ENCODE data around the gene HCN3. TPM values are rescaled to one million over a fixed set of nuclear protein-coding genes. Genes with fewer than 3 reads are reported as not detected.

HCN3 gene
- total and polyA plus RNA-seq, 9 donors = 0.69 to 7.1 (median 2.9) TPM

GRCh38 chr1:155322571-155322952, 45.3 kb downstream of the HCN3 start:
- H3K4me1 ChIP-seq (ENCODE audit: insufficient read depth) = peaks cover 7% of the 10 kb centered on the region
- H3K27me3 ChIP-seq = no peaks in the 10 kb centered on the region
- TF ChIP-seq POLR2A (IDR thresholded peaks at IDR 0.05) = no peak
- TF ChIP-seq EP300 (IDR thresholded peaks at IDR 0.05) = no peak
- no peak for TF ChIP-seq CTCF (IDR thresholded peaks at IDR 0.05)
- H3K27ac ChIP-seq = peak overlapping the region; percentile 94 to 96
- H3K9me3 ChIP-seq = no peaks in the 10 kb centered on the region
- 1% methylated on average over 23 to 28 of the region's 28 CpGs for WGBS, 3 donors
- peak overlapping the region; percentile 74 for H3K4me3 ChIP-seq
- DNase-seq = peak in 4 of 5 donors; percentile 51 to 71 (median 66)
- H3K36me3 ChIP-seq = no peaks in the 10 kb centered on the region
- intact Hi-C loops (cut with DNase I) = loop anchor here (5.0 to 10.0 kb wide), 6 partner anchors 45 to 148 kb away; partner anchors contain the start of genes HCN3 (in 3 of the 4), ENTREP3 (in 2 of the 4), KRTCAP2 (in 1 of the 4) and MTX1 (in 1 of the 4)

GRCh38 chr1:155322953-155323728, 45.9 kb downstream of the HCN3 start:
- intact Hi-C loops (cut with DNase I) = loop anchor here (5.0 to 10.0 kb wide), 6 partner anchors 46 to 148 kb away; partner anchors contain the start of genes HCN3 (in 3 of the 4), ENTREP3 (in 2 of the 4), KRTCAP2 (in 1 of the 4) and MTX1 (in 1 of the 4)
- no peaks in the 10 kb centered on the region for H3K36me3 ChIP-seq
- 1% methylated on average over 23 to 58 of the region's 58 CpGs for WGBS, 3 donors
- TF ChIP-seq CTCF (IDR thresholded peaks at IDR 0.05) (peak; percentile 96 to 97 (median 97)), POLR2A (IDR thresholded peaks at IDR 0.05) (peak; percentile 46), EP300 (IDR thresholded peaks at IDR 0.05) (peak; percentile 8)
- peak overlapping the region; percentile 74 for H3K4me3 ChIP-seq
- peak; percentile 86 to 93 (median 91) for DNase-seq
- H3K27me3 ChIP-seq = no peaks in the 10 kb centered on the region
- peaks cover 7% of the 10 kb centered on the region for H3K4me1 ChIP-seq (ENCODE audit: insufficient read depth)
- peak overlapping the region; percentile 94 to 96 for H3K27ac ChIP-seq
- no peaks in the 10 kb centered on the region for H3K9me3 ChIP-seq

DNA sequence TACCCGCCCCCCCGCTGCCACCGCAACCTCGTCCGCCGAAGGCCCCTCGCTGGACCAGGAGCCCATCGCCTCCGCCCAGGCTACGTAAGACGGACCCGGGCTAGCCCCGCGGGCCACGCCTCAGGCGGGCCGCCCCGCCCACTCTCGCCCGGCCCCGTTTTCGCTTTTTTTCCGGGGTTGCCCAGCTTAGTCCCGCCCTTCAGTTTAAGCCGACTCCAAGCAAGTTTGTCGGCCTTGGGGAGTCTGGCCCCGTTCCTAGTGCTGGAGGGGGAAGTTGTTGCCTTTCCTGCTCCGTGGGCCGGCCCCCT, 46.4 kb downstream of the HCN3 start:
- WGBS, 3 donors = 0 to 1% (median 0%) methylated on average over 21 to 29 of the region's 29 CpGs
- peak; percentile 90 to 94 (median 93) for DNase-seq
- TF ChIP-seq POLR2A (IDR thresholded peaks at IDR 0.05) (no peak), EP300 (IDR thresholded peaks at IDR 0.05) (no peak), CTCF (IDR thresholded peaks at IDR 0.05) (no peak)
- Histone ChIP-seq H3K27me3 (no peaks in the 10 kb centered on the region), H3K36me3 (no peaks in the 10 kb centered on the region), H3K4me3 (peak overlapping the region; percentile 74), H3K27ac (peak overlapping the region; percentile 94 to 96), H3K4me1 (ENCODE audit: insufficient read depth) (peaks cover 7% of the 10 kb centered on the region), H3K9me3 (no peaks in the 10 kb centered on the region)
- intact Hi-C loops (cut with DNase I) = loop anchor here (5.0 to 10.0 kb wide), 6 partner anchors 46 to 149 kb away; partner anchors contain the start of genes HCN3 (in 3 of the 4), ENTREP3 (in 2 of the 4), KRTCAP2 (in 1 of the 4) and MTX1 (in 1 of the 4)

GRCh38 chr1:155324037-155324716, 46.9 kb downstream of the HCN3 start:
- H3K9me3 ChIP-seq = no peaks in the 10 kb centered on the region
- peak overlapping the region; percentile 94 to 96 for H3K27ac ChIP-seq
- intact Hi-C loops (cut with DNase I) = loop anchor here (5.0 to 10.0 kb wide), 6 partner anchors 47 to 149 kb away; partner anchors contain the start of genes HCN3 (in 3 of the 4), ENTREP3 (in 2 of the 4), KRTCAP2 (in 1 of the 4) and MTX1 (in 1 of the 4)
- whole genome bisulfite sequencing, 3 donors = 0 to 1% (median 0%) methylated on average over 41 to 44 of the region's 44 CpGs
- no peaks in the 10 kb centered on the region for H3K27me3 ChIP-seq
- DNase-seq = peak; percentile 92 to 95 (median 94)
- H3K4me1 ChIP-seq (ENCODE audit: insufficient read depth) = peaks cover 7% of the 10 kb centered on the region
- peak overlapping the region; percentile 74 for H3K4me3 ChIP-seq
- TF ChIP-seq EP300 (IDR thresholded peaks at IDR 0.05) (no peak), POLR2A (IDR thresholded peaks at IDR 0.05) (peak; percentile 53), CTCF (IDR thresholded peaks at IDR 0.05) (no peak)
- H3K36me3 ChIP-seq = no peaks in the 10 kb centered on the region
